Measurements from ENCODE around the gene ETHE1.

ETHE1 gene

DNA sequence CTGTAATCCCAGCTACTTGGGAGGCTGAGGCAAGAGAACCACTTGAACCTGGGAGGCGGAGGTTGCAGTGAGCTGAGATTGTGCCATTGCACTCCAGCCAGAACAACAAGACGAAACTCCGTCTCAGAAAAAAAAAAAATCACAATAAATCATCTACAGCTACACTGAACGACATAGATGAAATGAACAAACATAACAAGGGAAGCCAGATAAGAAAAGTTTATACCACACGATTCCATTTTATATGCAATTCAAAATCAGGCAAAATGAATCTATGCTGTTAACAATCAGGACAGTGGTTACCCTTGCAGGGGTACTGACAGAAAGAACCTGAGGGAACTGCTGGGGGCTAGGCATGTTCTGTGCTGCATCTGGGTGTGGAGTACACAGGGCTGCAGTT is 42.7 kb upstream of the ETHE1 start:
- no peaks in the 10 kb centered on the region for H3K9me3 ChIP-seq (ENCODE audit: insufficient read depth, low read length, severe bottlenecking)
- peaks cover 11% of the 10 kb centered on the region; the same call in 1 of the 2 replicates for H3K36me3 ChIP-seq (ENCODE audit: insufficient read depth, low read length)
- no peak for DNase-seq
- ATAC-seq (ENCODE audit: insufficient read depth, low read depth): no peak
- peaks cover 8% of the 10 kb centered on the region for H4K20me1 ChIP-seq (ENCODE audit: insufficient read depth, low read length)
- no peak overlapping the region for H3K4me3 ChIP-seq (ENCODE audit: low read depth in 1 of 2, low read length in 2 of 2)
- no peak overlapping the region for H3K9ac ChIP-seq (ENCODE audit: low read depth, low read length)
- H2AFZ ChIP-seq (ENCODE audit: low read depth, low read length): no peak overlapping the region
- TF ChIP-seq EZH2 (IDR thresholded peaks at IDR 0.05; ENCODE audit: borderline replicate concordance, low read depth, low read length, severe bottlenecking): no peak
- TF ChIP-seq, protein P1, sequence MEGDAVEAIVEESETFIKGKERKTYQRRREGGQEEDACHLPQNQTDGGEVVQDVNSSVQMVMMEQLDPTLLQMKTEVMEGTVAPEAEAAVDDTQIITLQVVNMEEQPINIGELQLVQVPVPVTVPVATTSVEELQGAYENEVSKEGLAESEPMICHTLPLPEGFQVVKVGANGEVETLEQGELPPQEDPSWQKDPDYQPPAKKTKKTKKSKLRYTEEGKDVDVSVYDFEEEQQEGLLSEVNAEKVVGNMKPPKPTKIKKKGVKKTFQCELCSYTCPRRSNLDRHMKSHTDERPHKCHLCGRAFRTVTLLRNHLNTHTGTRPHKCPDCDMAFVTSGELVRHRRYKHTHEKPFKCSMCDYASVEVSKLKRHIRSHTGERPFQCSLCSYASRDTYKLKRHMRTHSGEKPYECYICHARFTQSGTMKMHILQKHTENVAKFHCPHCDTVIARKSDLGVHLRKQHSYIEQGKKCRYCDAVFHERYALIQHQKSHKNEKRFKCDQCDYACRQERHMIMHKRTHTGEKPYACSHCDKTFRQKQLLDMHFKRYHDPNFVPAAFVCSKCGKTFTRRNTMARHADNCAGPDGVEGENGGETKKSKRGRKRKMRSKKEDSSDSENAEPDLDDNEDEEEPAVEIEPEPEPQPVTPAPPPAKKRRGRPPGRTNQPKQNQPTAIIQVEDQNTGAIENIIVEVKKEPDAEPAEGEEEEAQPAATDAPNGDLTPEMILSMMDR (IDR thresholded peaks at IDR 0.05; ENCODE audit: borderline replicate concordance, extremely low read depth, low read length, poor library complexity, severe bottlenecking): no peak
- peaks cover 9% of the 10 kb centered on the region for H3K4me1 ChIP-seq (ENCODE audit: insufficient read depth, low read length)
- H3K27ac ChIP-seq (ENCODE audit: low read length): no peak overlapping the region
- no peak overlapping the region for H3K4me2 ChIP-seq (ENCODE audit: insufficient read depth, low read length)
- no peaks in the 10 kb centered on the region for H3K27me3 ChIP-seq (ENCODE audit: insufficient read depth, low read length, poor library complexity)
- peaks cover 65% of the 10 kb centered on the region for H3K79me2 ChIP-seq (ENCODE audit: insufficient read depth, low read length)

GRCh38 chr19:43564800-43565199 is 37.8 kb upstream of the ETHE1 start:
- H3K4me3 ChIP-seq (ENCODE audit: low read depth in 1 of 2, low read length in 2 of 2): no peak overlapping the region
- no peak overlapping the region for H3K9ac ChIP-seq (ENCODE audit: low read depth, low read length)
- peaks cover 24% of the 10 kb centered on the region for H3K36me3 ChIP-seq (ENCODE audit: insufficient read depth, low read length)
- no peaks in the 10 kb centered on the region for H3K27me3 ChIP-seq (ENCODE audit: insufficient read depth, low read length, poor library complexity)
- no peak overlapping the region; the same call in 1 of the 2 replicates for H3K27ac ChIP-seq (ENCODE audit: low read length)
- H4K20me1 ChIP-seq (ENCODE audit: insufficient read depth, low read length): peaks cover 23% of the 10 kb centered on the region
- no peak overlapping the region for H2AFZ ChIP-seq (ENCODE audit: low read depth, low read length)
- no peak for ATAC-seq (ENCODE audit: insufficient read depth, low read depth)
- H3K9me3 ChIP-seq (ENCODE audit: insufficient read depth, low read length, severe bottlenecking): no peaks in the 10 kb centered on the region
- TF ChIP-seq EZH2 (IDR thresholded peaks at IDR 0.05; ENCODE audit: borderline replicate concordance, low read depth, low read length, severe bottlenecking): no peak
- TF ChIP-seq, protein P1 (IDR thresholded peaks at IDR 0.05; ENCODE audit: borderline replicate concordance, extremely low read depth, low read length, poor library complexity, severe bottlenecking): no peak
- peak; percentile 23 for DNase-seq
- H3K4me1 ChIP-seq (ENCODE audit: insufficient read depth, low read length): peaks cover 28% of the 10 kb centered on the region
- H3K4me2 ChIP-seq (ENCODE audit: insufficient read depth, low read length): no peak overlapping the region
- H3K79me2 ChIP-seq (ENCODE audit: insufficient read depth, low read length): peaks cover 47% of the 10 kb centered on the region

- TF ChIP-seq, protein P1 (IDR thresholded peaks at IDR 0.05; ENCODE audit: borderline replicate concordance, extremely low read depth, low read length, poor library complexity, severe bottlenecking): no peak
- no peak for TF ChIP-seq EZH2 (IDR thresholded peaks at IDR 0.05; ENCODE audit: borderline replicate concordance, low read depth, low read length, severe bottlenecking)
- H3K9ac ChIP-seq (ENCODE audit: low read depth, low read length): no peak overlapping the region
These were observed 36.9 kb upstream of the ETHE1 start for GRCh38 chr19:43563816-43564457.

More at GRCh38 chr19:43563816-43564457, 36.9 kb upstream of the ETHE1 start:
- H3K79me2 ChIP-seq (ENCODE audit: insufficient read depth, low read length): peaks cover 44% of the 10 kb centered on the region
- H3K27ac ChIP-seq (ENCODE audit: low read length): peak overlapping the region; percentile 81
- no peaks in the 10 kb centered on the region for H3K27me3 ChIP-seq (ENCODE audit: insufficient read depth, low read length, poor library complexity)
- no peak overlapping the region for H2AFZ ChIP-seq (ENCODE audit: low read depth, low read length)
- H3K9me3 ChIP-seq (ENCODE audit: insufficient read depth, low read length, severe bottlenecking): no peaks in the 10 kb centered on the region
- H3K36me3 ChIP-seq (ENCODE audit: insufficient read depth, low read length): peaks cover 28% of the 10 kb centered on the region
- H3K4me1 ChIP-seq (ENCODE audit: insufficient read depth, low read length): peaks cover 28% of the 10 kb centered on the region
- no peak overlapping the region for H3K4me2 ChIP-seq (ENCODE audit: insufficient read depth, low read length)
- peaks cover 23% of the 10 kb centered on the region for H4K20me1 ChIP-seq (ENCODE audit: insufficient read depth, low read length)
- no peak for ATAC-seq (ENCODE audit: insufficient read depth, low read depth)
- no peak overlapping the region for H3K4me3 ChIP-seq (ENCODE audit: low read depth in 1 of 2, low read length in 2 of 2)
- DNase-seq: no peak
